ENCODE results near the gene ADGRA3.

ADGRA3 gene

DNA sequence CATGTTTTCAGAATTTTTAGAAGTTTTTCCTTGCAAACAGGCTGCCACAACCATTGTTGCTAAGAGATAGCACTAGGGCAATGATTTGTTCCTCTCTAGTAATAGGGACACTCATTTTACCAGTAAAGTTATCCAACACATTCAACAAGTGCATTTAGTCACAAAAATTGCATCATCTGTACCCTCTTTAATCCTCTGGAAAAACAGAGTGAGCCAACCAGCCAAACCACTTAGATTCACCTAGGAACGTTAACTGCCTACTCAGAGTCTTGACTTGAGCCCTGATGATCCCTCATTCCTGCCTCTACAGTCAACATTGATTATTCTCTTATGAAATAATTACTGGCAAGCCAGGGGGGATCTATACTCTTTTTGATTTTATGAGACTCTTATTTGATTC is 17.0 kb upstream of the ADGRA3 start:
- Histone ChIP-seq H4K20me1 (ENCODE audit: low read depth, low read length) (no peaks in the 10 kb centered on the region), H3K9me3 (ENCODE audit: insufficient read depth, low read length) (no peaks in the 10 kb centered on the region), H3K79me2 (ENCODE audit: insufficient read depth, low read length) (no peaks in the 10 kb centered on the region), H3K4me2 (ENCODE audit: low read depth, low read length, poor library complexity, severe bottlenecking) (no peak overlapping the region), H3K27ac (ENCODE audit: low read depth, low read length) (no peak overlapping the region), H3K9ac (ENCODE audit: low read length) (no peak overlapping the region), H2AFZ (ENCODE audit: low read depth, low read length, severe bottlenecking) (no peak overlapping the region), H3K4me3 (ENCODE audit: insufficient read depth, low read length, poor library complexity, severe bottlenecking) (no peak overlapping the region), H3K9me2 (replicated peaks; ENCODE audit: insufficient read depth, low read length) (no peaks in the 10 kb centered on the region; the same call in 1 of the 2 replicates), H3F3A (ENCODE audit: insufficient read depth) (no peaks in the 10 kb centered on the region), H3K36me3 (ENCODE audit: low read length) (no peaks in the 10 kb centered on the region), H3K27me3 (ENCODE audit: low read length) (no peaks in the 10 kb centered on the region)
- no peak for TF ChIP-seq CTCF (IDR thresholded peaks at IDR 0.05; ENCODE audit: insufficient read depth, low read length, poor library complexity, severe bottlenecking)
- TF ChIP-seq EZH2phosphoT487 (conservative IDR thresholded peaks at IDR 0.05; ENCODE audit: low read length) = no peak

GRCh38 chr4:22532117-22532516 is 16.3 kb upstream of the ADGRA3 start:
- Histone ChIP-seq H3K9me3 (ENCODE audit: insufficient read depth, low read length) (no peaks in the 10 kb centered on the region), H3K79me2 (ENCODE audit: insufficient read depth, low read length) (no peaks in the 10 kb centered on the region), H2AFZ (ENCODE audit: low read depth, low read length, severe bottlenecking) (no peak overlapping the region)

DNA sequence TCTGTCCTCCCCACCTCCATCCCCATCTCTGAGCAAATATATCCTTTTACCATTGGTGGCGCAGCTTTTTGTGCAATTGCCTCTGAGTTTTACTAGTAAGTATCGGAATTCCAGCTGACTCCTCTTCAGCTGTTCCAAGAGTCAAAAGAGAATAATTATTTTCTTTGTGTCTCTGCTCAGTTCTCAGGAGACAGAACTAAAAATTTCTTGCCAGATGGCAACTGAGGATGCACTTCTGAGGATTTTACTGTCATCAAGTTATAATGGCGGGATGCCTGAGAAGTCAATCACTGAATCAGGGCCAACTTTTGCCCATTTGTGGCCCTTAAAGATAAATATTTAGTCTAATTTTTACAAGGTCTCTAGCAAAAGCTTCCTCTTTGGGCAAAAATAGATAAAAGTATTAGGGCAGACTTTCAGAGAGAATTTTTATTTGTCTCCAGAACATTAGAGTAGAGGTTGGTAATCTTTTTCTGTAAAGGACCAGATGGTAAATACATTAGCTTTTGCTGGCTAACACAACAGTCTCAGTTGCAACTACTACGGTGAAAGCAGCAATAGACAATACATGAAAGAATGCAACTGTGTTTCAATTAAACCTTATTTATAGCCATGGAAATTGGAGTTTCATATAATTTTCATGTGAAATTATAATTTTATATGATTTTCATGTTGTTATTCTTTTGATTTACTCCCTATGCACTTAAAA is 15.6 kb upstream of the ADGRA3 start:
- Histone ChIP-seq H3K27me3 (ENCODE audit: low read length) (no peaks in the 10 kb centered on the region), H3K36me3 (ENCODE audit: low read length) (no peaks in the 10 kb centered on the region), H3K9ac (ENCODE audit: low read length) (no peak overlapping the region), H3K79me2 (ENCODE audit: insufficient read depth, low read length) (no peaks in the 10 kb centered on the region), H3K4me2 (ENCODE audit: low read depth, low read length, poor library complexity, severe bottlenecking) (no peak overlapping the region), H3K9me3 (ENCODE audit: insufficient read depth, low read length) (no peaks in the 10 kb centered on the region), H3K9me2 (replicated peaks; ENCODE audit: insufficient read depth, low read length) (no peaks in the 10 kb centered on the region), H2AFZ (ENCODE audit: low read depth, low read length, severe bottlenecking) (no peak overlapping the region), H3F3A (ENCODE audit: insufficient read depth) (no peaks in the 10 kb centered on the region), H3K4me3 (ENCODE audit: insufficient read depth, low read length, poor library complexity, severe bottlenecking) (no peak overlapping the region), H4K20me1 (ENCODE audit: low read depth, low read length) (no peaks in the 10 kb centered on the region), H3K27ac (ENCODE audit: low read depth, low read length) (no peak overlapping the region)
- TF ChIP-seq CTCF (IDR thresholded peaks at IDR 0.05; ENCODE audit: insufficient read depth, low read length, poor library complexity, severe bottlenecking) (no peak), EZH2phosphoT487 (conservative IDR thresholded peaks at IDR 0.05; ENCODE audit: low read length) (no peak)

More at GRCh38 chr4:22532117-22532516, 16.3 kb upstream of the ADGRA3 start:
- no peak overlapping the region for H3K27ac ChIP-seq (ENCODE audit: low read depth, low read length)
- H3K9ac ChIP-seq (ENCODE audit: low read length) = no peak overlapping the region
- H3K4me2 ChIP-seq (ENCODE audit: low read depth, low read length, poor library complexity, severe bottlenecking) = no peak overlapping the region
- no peak overlapping the region for H3K4me3 ChIP-seq (ENCODE audit: insufficient read depth, low read length, poor library complexity, severe bottlenecking)
- no peaks in the 10 kb centered on the region for H3K36me3 ChIP-seq (ENCODE audit: low read length)
- H3F3A ChIP-seq (ENCODE audit: insufficient read depth) = no peaks in the 10 kb centered on the region
- H3K27me3 ChIP-seq (ENCODE audit: low read length) = no peaks in the 10 kb centered on the region
- no peaks in the 10 kb centered on the region for H4K20me1 ChIP-seq (ENCODE audit: low read depth, low read length)
- no peak for TF ChIP-seq EZH2phosphoT487 (conservative IDR thresholded peaks at IDR 0.05; ENCODE audit: low read length)
- TF ChIP-seq CTCF (IDR thresholded peaks at IDR 0.05; ENCODE audit: insufficient read depth, low read length, poor library complexity, severe bottlenecking) = no peak
- H3K9me2 ChIP-seq (replicated peaks; ENCODE audit: insufficient read depth, low read length) = no peaks in the 10 kb centered on the region

Measured in SU-DHL-6 (cell line).